Spinal cord (tissue), 10 donors: Measurements from ENCODE around the gene STAT3. TPM values are rescaled to one million over a fixed set of nuclear protein-coding genes. Genes with fewer than 3 reads are reported as not detected.
"Not testable (repeated sequence)": the region's sequence is repeated elsewhere in the genome, so short reads cannot be mapped to it uniquely, and the experiment has no call there.

Source experiments
- DNase-seq, 6 donors: peaks; one replicate each; pipeline versions ENCODE4 v3.0.0 to v3.0.0-alpha.2; 2013 to 2015; ENCODE audit warnings: low spot score in 6 of 6, low read depth in 4 of 6
- H3K27ac ChIP-seq: one replicate; pipeline ENCODE4 v1.5.1; 2013; ENCODE audit warnings: low read depth, low read length, control low read depth
- H3K27me3 ChIP-seq: one replicate; pipeline ENCODE4 v1.6.1; 2013; ENCODE audit warnings: low read length; ENCODE audit not compliant: control insufficient read depth, insufficient read depth
- H3K36me3 ChIP-seq: one replicate; pipeline ENCODE4 v1.6.1; 2013; ENCODE audit warnings: low read length; ENCODE audit not compliant: control insufficient read depth, insufficient read depth
- H3K4me1 ChIP-seq: one replicate; pipeline ENCODE4 v1.6.1; 2013; ENCODE audit warnings: low read length; ENCODE audit not compliant: control insufficient read depth, insufficient read depth
- H3K4me3 ChIP-seq: one replicate; pipeline ENCODE4 v1.5.1; 2013; ENCODE audit warnings: low read depth, low read length, control low read depth
- H3K9me3 ChIP-seq: one replicate; pipeline ENCODE4 v1.6.1; 2013; ENCODE audit warnings: low read length; ENCODE audit not compliant: control insufficient read depth, insufficient read depth
- WGBS: methylation state at CpG from one replicate; pipeline ENCODE4 v1.1.5; 2013; ENCODE audit warnings: missing lambda C conversion rate; ENCODE audit not compliant: insufficient coverage; 5-methylcytosine and 5-hydroxymethylcytosine counted together
- polyA plus RNA-seq, 2 donors: library from polyadenylated mRNA; unstranded; fragments of 120-200 nt; gene quantifications; one replicate each; pipeline ENCODE4 v1.2.1, GENCODE V29; 2013; ENCODE audit not compliant: insufficient read length in 2 of 2
- total RNA-seq, 2 donors: library from RNA; depleted of rRNA in 1 of 2; stranded (reverse); fragments of 120-200 nt in 1 of 2; fragments of >200 nt in 1 of 2; gene quantifications; one replicate each; pipeline versions ENCODE4 v1.2.3 to v1.2.4, GENCODE V29; 2013 to 2014
- donor health status: healthy.

STAT3 gene
- total and polyA plus RNA-seq, 4 donors, result 74.1 to 97.5 (median 76.0) TPM

- not testable (repeated sequence) for H3K27ac ChIP-seq
- 90% methylated on average over 4 of the region's 8 CpGs for WGBS
Measured at GRCh38 chr17:42400844-42401375, 12.7 kb upstream of the STAT3 start.

GRCh38 chr17:42399948-42400843 lies 12.0 kb upstream of the STAT3 start:
- H3K36me3 ChIP-seq, result peaks cover 5% of the 10 kb centered on the region
- H3K4me3 ChIP-seq, result no peak overlapping the region
- 55% methylated on average over 4 of the region's 6 CpGs for WGBS
- no peak overlapping the region for H3K27ac ChIP-seq
- peaks cover 7% of the 10 kb centered on the region for H3K27me3 ChIP-seq
- no peaks in the 10 kb centered on the region for H3K4me1 ChIP-seq
- no peak for DNase-seq
- no peaks in the 10 kb centered on the region for H3K9me3 ChIP-seq

More at GRCh38 chr17:42400844-42401375, 12.7 kb upstream of the STAT3 start:
- H3K36me3 ChIP-seq, H3K27me3 ChIP-seq, H3K9me3 ChIP-seq, H3K4me1 ChIP-seq, H3K4me3 ChIP-seq, DNase-seq: not testable (repeated sequence)

GRCh38 chr17:42399121-42399520 lies 10.9 kb upstream of the STAT3 start:
- H3K27me3 ChIP-seq, result peaks cover 4% of the 10 kb centered on the region
- H3K27ac ChIP-seq, result no peak overlapping the region
- no peaks in the 10 kb centered on the region for H3K9me3 ChIP-seq
- no peaks in the 10 kb centered on the region for H3K4me1 ChIP-seq
- WGBS, result 40% methylated on average over 1 of the region's 2 CpGs
- no peak overlapping the region for H3K4me3 ChIP-seq
- H3K36me3 ChIP-seq, result no peaks in the 10 kb centered on the region
- DNase-seq, result peak in 2 of 6 donors; percentile 40 to 84

- not testable (repeated sequence) for H3K27me3 ChIP-seq, H3K27ac ChIP-seq, DNase-seq, H3K36me3 ChIP-seq, H3K4me1 ChIP-seq, H3K4me3 ChIP-seq, H3K9me3 ChIP-seq
- 95% methylated on average over 4 of the region's 8 CpGs for WGBS
Measured at GRCh38 chr17:42395601-42396000, 7.4 kb upstream of the STAT3 start.

- Histone ChIP-seq H3K27ac (no peak overlapping the region), H3K4me1 (no peaks in the 10 kb centered on the region), H3K36me3 (no peaks in the 10 kb centered on the region), H3K27me3 (no peaks in the 10 kb centered on the region), H3K9me3 (no peaks in the 10 kb centered on the region), H3K4me3 (no peak overlapping the region)
- no peak for DNase-seq
- WGBS, result 94% methylated on average over 2 of the region's 4 CpGs
Measured at GRCh38 chr17:42394838-42395237, 6.6 kb upstream of the STAT3 start.

- DNase-seq, result no peak
- no peaks in the 10 kb centered on the region for H3K9me3 ChIP-seq
- no peaks in the 10 kb centered on the region for H3K36me3 ChIP-seq
- H3K27me3 ChIP-seq, result no peaks in the 10 kb centered on the region
- no peaks in the 10 kb centered on the region for H3K4me1 ChIP-seq
- H3K4me3 ChIP-seq, result no peak overlapping the region
- 40% methylated on average over 1 of the region's 4 CpGs for WGBS
- no peak overlapping the region for H3K27ac ChIP-seq
Measured at GRCh38 chr17:42392692-42393415, 4.6 kb upstream of the STAT3 start.

GRCh38 chr17:42391439-42391838 lies 3.2 kb upstream of the STAT3 start:
- 88% methylated on average over 5 of the region's 8 CpGs for WGBS
- H3K27ac ChIP-seq, H3K9me3 ChIP-seq, H3K27me3 ChIP-seq, DNase-seq, H3K36me3 ChIP-seq, H3K4me3 ChIP-seq, H3K4me1 ChIP-seq: not testable (repeated sequence)

- 100% methylated on average over 1 of the region's 5 CpGs for WGBS
- Histone ChIP-seq H3K27ac (no peak overlapping the region), H3K4me1 (peaks cover 3% of the 10 kb centered on the region), H3K4me3 (no peak overlapping the region), H3K27me3 (no peaks in the 10 kb centered on the region), H3K9me3 (no peaks in the 10 kb centered on the region), H3K36me3 (no peaks in the 10 kb centered on the region)
- DNase-seq, result no peak
Measured at GRCh38 chr17:42389899-42390298, 1.7 kb upstream of the STAT3 start.

- peak overlapping the region; percentile 89 for H3K4me3 ChIP-seq
- no peaks in the 10 kb centered on the region for H3K9me3 ChIP-seq
- WGBS, result 14% methylated on average over 6 of the region's 11 CpGs
- H3K4me1 ChIP-seq, result peaks cover 3% of the 10 kb centered on the region
- no peak for DNase-seq
- H3K27me3 ChIP-seq, result no peaks in the 10 kb centered on the region
- no peaks in the 10 kb centered on the region for H3K36me3 ChIP-seq
- peak overlapping the region; percentile 92 for H3K27ac ChIP-seq
Measured at GRCh38 chr17:42389135-42389417, 834 bp upstream of the STAT3 start.
